IMR-90 (cell line): ENCODE measurements around the gene TMEM26.
A peak's percentile ranks its signal among the peaks of the same experiment; 100 is the strongest.

Experiments used
- CEBPB ChIP-seq: IDR thresholded peaks from 2 replicates; pipeline ENCODE4 v1.6.1; 2012; ENCODE audit warnings: low read depth, low read length, improper control_type of control experiment
- CTCF ChIP-seq: conservative IDR thresholded peaks from 2 replicates; pipeline ENCODE4 v1.5.1; 2012; ENCODE audit warnings: mild to moderate bottlenecking, low read depth, low read length, improper control_type of control experiment
- ELK1 ChIP-seq: fragments of 150-350 bp; IDR thresholded peaks from 2 replicates; pipeline ENCODE4 v1.6.1; 2016; ENCODE audit warnings: low read depth, mild to moderate bottlenecking, low read length, moderate library complexity, borderline replicate concordance
- MAZ ChIP-seq: IDR thresholded peaks from 2 replicates; pipeline ENCODE4 v1.6.1; 2012; ENCODE audit warnings: low read depth, mild to moderate bottlenecking, low read length, improper control_type of control experiment, moderate library complexity, borderline replicate concordance
- MXI1 ChIP-seq: IDR thresholded peaks from 2 replicates; pipeline ENCODE4 v1.6.1; 2012; ENCODE audit warnings: low read depth, mild to moderate bottlenecking, low read length, moderate library complexity, borderline replicate concordance
- POLR2A ChIP-seq: IDR thresholded peaks from 2 replicates; pipeline ENCODE4 v1.6.1; 2012; ENCODE audit warnings: mild to moderate bottlenecking, low read depth, low read length
- RAD21 ChIP-seq: IDR thresholded peaks from 2 replicates; pipeline ENCODE4 v1.6.1; 2012; ENCODE audit warnings: low read length, improper control_type of control experiment
- RFX5 ChIP-seq: IDR thresholded peaks from 2 replicates; pipeline ENCODE4 v1.8.0; 2012; ENCODE audit warnings: low read depth, mild to moderate bottlenecking, low read length, moderate library complexity

- TF ChIP-seq CTCF (no peak), RFX5 (no peak), RAD21 (no peak), POLR2A (no peak), ELK1 (no peak), MXI1 (no peak), CEBPB (0 out of 2 replicates have a peak, but pooled peaks have one; percentile 8), MAZ (no peak)
These were observed 95.5 kb downstream of the TMEM26 start for GRCh38 chr10:61357687-61358086.
